ENCODE results near the gene TUT1. TPM values are rescaled to one million over a fixed set of nuclear protein-coding genes. Genes with fewer than 3 reads are reported as not detected.

TUT1 gene
- total RNA-seq, 1 donor from 2014 or later = 9.5 TPM

DNA sequence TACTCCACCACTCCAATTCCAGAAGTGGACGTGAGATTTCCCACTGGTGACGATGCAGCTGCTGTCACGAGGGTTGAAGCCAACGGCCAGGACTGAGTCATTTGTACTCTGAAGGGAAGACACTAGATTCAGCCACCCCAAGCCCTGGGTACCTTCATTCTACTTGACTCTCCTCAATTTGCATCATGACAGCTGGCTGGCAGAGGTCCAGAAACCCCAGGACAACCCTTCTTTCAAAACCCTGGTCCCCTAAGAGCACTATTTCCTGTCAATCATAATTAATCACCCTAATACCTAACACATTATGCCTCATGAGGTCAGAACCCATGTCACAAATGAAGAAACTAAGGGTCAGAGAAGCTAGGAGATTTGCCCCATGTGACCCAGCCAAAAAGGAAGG lies 16.4 kb upstream of the TUT1 start:
- Histone ChIP-seq H3K4me3 (ENCODE audit: low read depth, low read length) (no peak overlapping the region), H3K36me3 (ENCODE audit: control insufficient read depth, insufficient read depth, low read length) (peaks cover 9% of the 10 kb centered on the region), H3K27me3 (ENCODE audit: control insufficient read depth, insufficient read depth, low read length) (no peaks in the 10 kb centered on the region)
- DNase-seq (ENCODE audit: low read depth) = no peak
- FAIRE-seq = no peak
- TF ChIP-seq, protein P1, sequence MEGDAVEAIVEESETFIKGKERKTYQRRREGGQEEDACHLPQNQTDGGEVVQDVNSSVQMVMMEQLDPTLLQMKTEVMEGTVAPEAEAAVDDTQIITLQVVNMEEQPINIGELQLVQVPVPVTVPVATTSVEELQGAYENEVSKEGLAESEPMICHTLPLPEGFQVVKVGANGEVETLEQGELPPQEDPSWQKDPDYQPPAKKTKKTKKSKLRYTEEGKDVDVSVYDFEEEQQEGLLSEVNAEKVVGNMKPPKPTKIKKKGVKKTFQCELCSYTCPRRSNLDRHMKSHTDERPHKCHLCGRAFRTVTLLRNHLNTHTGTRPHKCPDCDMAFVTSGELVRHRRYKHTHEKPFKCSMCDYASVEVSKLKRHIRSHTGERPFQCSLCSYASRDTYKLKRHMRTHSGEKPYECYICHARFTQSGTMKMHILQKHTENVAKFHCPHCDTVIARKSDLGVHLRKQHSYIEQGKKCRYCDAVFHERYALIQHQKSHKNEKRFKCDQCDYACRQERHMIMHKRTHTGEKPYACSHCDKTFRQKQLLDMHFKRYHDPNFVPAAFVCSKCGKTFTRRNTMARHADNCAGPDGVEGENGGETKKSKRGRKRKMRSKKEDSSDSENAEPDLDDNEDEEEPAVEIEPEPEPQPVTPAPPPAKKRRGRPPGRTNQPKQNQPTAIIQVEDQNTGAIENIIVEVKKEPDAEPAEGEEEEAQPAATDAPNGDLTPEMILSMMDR (IDR thresholded peaks at IDR 0.05; ENCODE audit: insufficient read depth, low read length, severe bottlenecking) = no peak

DNA sequence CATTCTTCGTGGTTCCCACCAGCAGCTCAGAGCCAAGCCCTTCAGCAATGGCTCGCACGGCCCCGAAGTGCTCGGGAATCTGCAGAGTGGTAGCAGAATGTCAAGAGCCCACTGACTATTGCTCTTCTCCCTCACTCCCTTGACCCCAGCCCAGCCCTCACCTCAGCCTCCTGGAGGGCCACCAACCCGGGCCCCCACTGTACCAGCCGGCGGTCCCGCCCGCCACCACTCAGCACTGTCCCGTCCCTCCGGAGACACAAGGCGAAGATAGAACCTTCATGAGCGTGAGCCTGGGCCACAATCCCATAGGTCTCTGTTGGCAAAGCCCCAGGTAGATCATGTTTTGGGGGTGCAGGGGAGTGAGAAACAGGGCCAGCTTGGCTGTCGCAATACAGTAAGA lies 14.6 kb upstream of the TUT1 start:
- peaks cover 9% of the 10 kb centered on the region for H3K36me3 ChIP-seq (ENCODE audit: control insufficient read depth, insufficient read depth, low read length)
- no peak for DNase-seq (ENCODE audit: low read depth)
- H3K27me3 ChIP-seq (ENCODE audit: control insufficient read depth, insufficient read depth, low read length) = no peaks in the 10 kb centered on the region
- FAIRE-seq = no peak
- no peak overlapping the region for H3K4me3 ChIP-seq (ENCODE audit: low read depth, low read length)
- TF ChIP-seq, protein P1 (IDR thresholded peaks at IDR 0.05; ENCODE audit: insufficient read depth, low read length, severe bottlenecking) = no peak

DNA sequence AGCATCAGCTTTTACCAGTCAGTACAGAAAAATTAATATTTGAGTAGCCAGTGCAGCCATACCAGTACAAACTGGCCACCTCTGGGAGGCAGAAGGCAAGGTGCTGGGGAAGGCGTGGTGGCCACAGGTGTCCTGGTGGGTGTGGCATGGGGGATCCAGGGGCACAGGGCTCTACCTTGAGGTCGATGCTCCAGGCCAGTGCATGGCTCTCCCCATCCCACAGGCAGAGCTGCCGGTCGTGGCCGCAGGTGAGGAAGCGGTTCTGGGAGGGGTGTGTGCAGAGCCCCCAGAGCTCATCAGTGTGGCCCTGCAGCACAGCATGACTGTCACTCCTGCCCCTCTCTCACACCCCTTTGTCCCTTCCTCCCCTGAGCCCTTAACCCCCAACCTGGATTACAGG lies 14.1 kb upstream of the TUT1 start:
- FAIRE-seq = no peak
- H3K36me3 ChIP-seq (ENCODE audit: control insufficient read depth, insufficient read depth, low read length) = peaks cover 8% of the 10 kb centered on the region
- DNase-seq (ENCODE audit: low read depth) = no peak
- no peaks in the 10 kb centered on the region for H3K27me3 ChIP-seq (ENCODE audit: control insufficient read depth, insufficient read depth, low read length)
- no peak overlapping the region for H3K4me3 ChIP-seq (ENCODE audit: low read depth, low read length)
- TF ChIP-seq, protein P1 (IDR thresholded peaks at IDR 0.05; ENCODE audit: insufficient read depth, low read length, severe bottlenecking) = no peak

DNA sequence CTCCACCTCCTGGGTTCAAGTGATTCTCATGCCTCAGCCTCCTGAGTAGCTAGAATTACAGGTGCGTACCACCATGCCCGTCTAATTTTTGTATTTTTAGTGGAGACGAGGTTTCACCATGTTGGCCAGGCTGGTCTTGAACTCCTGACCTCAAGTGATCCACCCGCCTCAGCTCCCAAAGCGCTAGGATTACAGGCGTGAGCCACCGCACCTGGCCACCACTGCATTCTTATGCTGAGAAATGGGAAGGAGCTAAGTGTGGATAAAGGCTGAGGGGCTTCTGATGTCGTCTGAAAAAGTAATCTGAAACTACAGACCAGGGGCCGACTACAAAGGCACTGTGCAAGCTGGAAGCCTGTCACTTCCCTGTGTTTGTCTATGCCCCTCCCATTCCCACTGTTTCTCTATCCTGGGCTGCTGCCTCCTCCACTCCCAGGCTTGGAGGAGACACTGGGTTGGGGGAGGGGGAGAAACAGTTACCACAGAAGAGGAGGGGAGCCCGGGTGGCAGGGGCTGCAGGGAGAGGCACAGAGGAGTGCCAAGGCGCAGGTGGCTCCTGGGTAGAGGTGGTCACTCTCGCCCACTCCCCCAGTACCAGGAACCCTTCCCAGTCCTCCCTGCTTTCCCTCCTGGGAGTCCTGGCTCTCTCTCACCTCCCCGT lies 13.3 kb upstream of the TUT1 start:
- Histone ChIP-seq H3K27me3 (ENCODE audit: control insufficient read depth, insufficient read depth, low read length) (no peaks in the 10 kb centered on the region), H3K36me3 (ENCODE audit: control insufficient read depth, insufficient read depth, low read length) (peaks cover 7% of the 10 kb centered on the region), H3K4me3 (ENCODE audit: low read depth, low read length) (no peak overlapping the region)
- FAIRE-seq (no peak), DNase-seq (ENCODE audit: low read depth) (no peak)
- TF ChIP-seq, protein P1 (IDR thresholded peaks at IDR 0.05; ENCODE audit: insufficient read depth, low read length, severe bottlenecking) = no peak

DNA sequence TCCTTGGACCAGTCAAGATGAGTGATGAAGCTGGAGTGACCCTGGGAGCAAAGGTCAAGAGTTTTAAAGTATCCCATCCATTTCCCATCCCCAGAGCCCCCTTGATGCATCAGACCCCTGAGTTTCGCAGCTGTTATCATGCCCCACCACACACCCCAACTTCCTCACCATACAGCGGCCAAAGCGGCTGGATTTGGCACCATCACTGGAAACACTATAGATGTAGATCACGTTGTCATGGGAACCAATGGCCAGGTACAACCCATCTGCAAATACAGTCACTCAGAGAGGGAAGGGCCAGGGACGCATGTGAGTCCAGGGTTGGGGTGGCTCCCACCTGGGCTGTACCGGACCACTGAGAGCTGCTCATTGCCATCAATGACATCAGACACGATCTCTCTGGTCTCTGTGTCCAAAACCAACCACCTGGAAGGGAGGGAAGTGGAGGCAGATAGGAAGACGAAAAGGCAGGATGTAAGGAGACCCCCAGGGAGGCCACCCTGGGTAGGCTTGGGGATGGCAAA lies 12.5 kb upstream of the TUT1 start:
- H3K36me3 ChIP-seq (ENCODE audit: control insufficient read depth, insufficient read depth, low read length) = peaks cover 5% of the 10 kb centered on the region
- TF ChIP-seq, protein P1 (IDR thresholded peaks at IDR 0.05; ENCODE audit: insufficient read depth, low read length, severe bottlenecking) = no peak
- no peaks in the 10 kb centered on the region for H3K27me3 ChIP-seq (ENCODE audit: control insufficient read depth, insufficient read depth, low read length)
- H3K4me3 ChIP-seq (ENCODE audit: low read depth, low read length) = no peak overlapping the region
- no peak for FAIRE-seq
- no peak for DNase-seq (ENCODE audit: low read depth)

DNA sequence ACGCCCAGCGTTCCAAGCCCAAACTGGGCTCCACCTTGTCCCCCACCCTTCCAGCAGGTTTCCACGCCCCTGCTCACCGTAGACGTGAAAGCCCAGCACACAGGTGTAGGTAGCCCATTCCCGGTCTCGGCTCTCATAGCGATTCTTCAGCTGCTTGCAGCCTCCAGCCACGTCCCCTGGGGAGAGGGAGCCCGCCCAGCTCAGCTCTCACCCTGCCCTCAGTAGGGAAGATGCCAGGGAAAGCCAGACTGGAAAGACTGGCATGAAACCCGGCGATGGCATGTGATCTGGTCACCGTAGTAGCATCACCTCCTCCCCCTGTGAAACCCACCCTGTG lies 11.7 kb upstream of the TUT1 start:
- TF ChIP-seq, protein P1 (IDR thresholded peaks at IDR 0.05; ENCODE audit: insufficient read depth, low read length, severe bottlenecking) = no peak
- Histone ChIP-seq H3K27me3 (ENCODE audit: control insufficient read depth, insufficient read depth, low read length) (no peaks in the 10 kb centered on the region), H3K4me3 (ENCODE audit: low read depth, low read length) (peak overlapping the region; percentile 91), H3K36me3 (ENCODE audit: control insufficient read depth, insufficient read depth, low read length) (peaks cover 9% of the 10 kb centered on the region)
- FAIRE-seq (no peak), DNase-seq (ENCODE audit: low read depth) (no peak)
